SK-N-DZ (cell line): ENCODE data around the gene KRT8.
"Not testable (repeated sequence)": the region's sequence is repeated elsewhere in the genome, so short reads cannot be mapped to it uniquely, and the experiment has no call there.

Source experiments
- DNase-seq: peaks from one replicate; pipeline ENCODE4 v3.0.0-alpha.2; 2015; ENCODE audit warnings: low spot score

Gene KRT8

GRCh38 chr12:52901715-52902541, 2.9 kb downstream of the KRT8 start:
- DNase-seq: no peak

- DNase-seq: no peak
Observed at GRCh38 chr12:52900896-52901714, 3.8 kb downstream of the KRT8 start.

DNA sequence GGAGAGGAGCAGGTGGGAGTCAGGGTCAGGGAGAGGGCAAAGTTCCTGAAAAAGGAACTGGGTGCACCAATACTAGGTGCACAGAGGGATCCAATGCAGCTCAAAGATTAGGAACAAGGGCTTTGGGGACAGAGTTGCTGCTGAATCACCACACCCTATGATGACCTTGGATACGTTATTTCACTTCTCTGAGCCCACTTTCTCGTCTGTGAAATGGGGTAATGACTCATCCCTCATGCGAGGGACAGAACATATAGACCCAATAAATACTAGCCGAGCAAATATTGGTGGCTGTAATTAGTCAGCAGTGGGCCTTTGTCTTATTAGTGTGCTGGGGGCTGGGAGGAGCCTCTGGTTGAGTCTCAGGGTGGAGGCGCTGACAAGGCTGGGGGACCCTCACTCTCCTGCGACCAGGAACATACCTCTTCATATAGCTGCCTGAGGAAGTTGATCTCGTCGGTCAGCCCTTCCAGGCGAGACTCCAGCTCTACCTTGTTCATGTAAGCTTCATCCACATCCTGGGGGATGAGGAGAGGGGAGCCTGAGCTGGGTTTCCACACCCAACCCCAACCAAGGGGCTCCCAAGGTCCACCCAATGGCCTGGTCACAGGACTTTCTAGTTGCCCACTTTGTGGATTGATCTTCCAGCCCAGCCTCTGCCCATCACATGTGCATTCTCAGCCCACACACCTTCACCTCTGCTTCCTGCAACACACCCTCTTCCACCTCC, 4.5 kb downstream of the KRT8 start:
- DNase-seq: no peak

- DNase-seq: no peak
Observed at GRCh38 chr12:52899338-52900035, 5.4 kb downstream of the KRT8 start.

DNA sequence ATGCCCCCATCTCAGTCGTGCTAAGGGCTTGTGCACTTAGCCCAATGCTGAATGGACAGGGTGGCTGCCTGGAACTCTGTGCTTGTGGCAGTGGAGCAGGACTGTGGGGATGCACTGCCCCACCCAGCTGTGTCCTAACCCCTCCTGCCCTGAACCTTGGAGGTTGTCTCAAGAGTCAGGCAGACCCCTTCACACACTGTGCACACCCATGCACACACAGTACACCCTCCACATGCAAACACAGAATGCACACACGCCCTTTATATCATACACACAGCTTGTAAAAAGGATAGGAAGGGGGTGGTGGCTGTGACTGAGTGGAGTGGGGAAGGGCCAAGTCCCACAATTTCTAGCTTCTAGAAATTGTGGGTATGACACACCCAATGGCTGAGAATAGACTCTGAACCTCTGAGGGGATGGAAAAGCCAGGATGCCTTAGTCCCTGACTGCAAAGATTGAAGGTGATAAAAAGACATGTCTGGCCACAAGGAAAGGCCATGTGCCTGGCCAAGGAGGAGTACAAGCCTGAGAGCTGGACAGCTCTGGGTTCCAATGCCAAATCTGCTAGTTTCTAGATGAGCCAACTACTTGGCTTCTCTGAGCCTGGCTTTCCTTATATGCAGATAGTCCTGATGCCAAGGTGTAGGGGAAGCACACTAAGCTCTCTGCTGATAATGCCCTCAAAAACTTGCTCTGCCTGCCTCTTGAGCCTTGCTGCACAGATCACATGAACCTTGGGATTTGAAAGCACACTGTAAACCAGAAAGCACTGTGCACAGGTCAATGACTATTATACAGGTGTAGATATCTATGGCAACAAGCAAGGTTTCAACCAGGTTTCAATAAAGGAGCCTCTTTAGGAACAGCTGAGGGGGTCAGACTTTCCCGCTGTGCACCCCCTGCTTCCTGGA, 8.4 kb downstream of the KRT8 start:
- DNase-seq: no peak

DNA sequence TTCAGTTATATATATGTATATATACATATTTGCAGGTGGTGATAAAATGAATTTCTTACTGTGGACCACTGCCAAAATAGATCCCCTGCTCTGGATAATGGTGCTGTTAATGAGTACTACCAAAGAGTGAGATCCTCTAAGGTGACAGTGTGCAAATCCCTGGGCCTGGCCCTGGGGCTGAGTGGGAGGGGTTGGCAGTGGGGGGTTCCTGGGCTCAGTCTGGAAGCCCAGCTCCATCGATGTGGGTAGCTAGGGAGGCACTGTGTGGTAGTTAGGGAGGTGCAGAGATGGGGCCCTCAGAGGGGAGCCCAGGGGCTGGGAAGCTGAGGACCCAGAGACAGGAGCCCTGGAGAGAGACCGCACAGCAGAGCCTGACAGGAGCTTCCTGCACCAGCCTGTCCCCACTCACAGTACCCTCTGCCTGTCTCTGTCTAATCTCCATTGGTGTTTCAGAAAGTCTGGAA, 9.1 kb downstream of the KRT8 start:
- DNase-seq: no peak

DNA sequence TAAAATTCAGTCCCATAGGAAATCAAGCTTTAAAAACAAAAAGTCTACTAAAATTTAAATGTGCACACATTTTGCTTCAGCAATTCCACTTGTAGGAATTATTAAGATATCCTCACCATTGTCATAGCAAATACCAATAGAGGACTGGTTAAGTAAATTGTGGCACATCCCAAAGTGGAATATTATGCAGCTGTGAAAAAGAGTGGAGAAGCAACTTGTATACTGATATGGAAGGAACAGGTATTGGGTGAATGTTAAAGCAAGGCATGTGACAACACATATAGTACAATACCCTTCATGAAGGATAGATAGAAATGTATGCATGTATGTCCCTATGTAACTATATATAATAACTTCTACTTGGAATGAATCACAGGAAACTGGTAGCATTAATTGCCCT, 11.9 kb downstream of the KRT8 start:
- DNase-seq: no peak

DNA sequence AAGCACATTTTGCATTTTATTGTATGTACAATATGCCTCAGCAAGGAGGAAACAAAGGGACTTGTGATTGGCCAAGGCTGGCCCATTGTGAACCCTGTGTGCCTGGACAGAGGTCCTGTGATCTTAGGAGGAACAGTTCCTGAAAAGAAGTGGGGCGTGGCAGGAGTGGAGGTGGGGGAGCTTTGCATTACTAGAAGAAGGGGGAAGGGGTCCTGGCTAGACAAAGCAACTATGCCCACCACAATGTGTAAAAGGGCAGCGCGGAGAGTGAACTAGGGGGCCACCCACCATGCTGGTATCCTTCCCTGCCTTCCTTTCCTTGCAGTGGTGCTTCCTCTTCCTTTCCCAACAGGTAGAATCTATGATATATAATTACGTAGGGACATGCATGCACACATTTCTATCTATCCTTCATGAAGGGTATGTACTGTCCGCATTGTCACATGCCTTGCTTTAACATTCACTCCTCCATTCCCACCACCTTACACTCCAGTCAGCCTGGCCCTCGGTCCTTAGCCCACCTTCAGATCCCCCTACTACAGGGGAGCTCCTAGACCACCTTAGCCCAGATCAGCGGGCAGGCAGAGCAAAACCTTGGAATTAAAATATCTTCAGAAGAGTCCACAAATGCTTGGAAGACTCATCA, 12.5 kb downstream of the KRT8 start:
- no peak for DNase-seq

DNA sequence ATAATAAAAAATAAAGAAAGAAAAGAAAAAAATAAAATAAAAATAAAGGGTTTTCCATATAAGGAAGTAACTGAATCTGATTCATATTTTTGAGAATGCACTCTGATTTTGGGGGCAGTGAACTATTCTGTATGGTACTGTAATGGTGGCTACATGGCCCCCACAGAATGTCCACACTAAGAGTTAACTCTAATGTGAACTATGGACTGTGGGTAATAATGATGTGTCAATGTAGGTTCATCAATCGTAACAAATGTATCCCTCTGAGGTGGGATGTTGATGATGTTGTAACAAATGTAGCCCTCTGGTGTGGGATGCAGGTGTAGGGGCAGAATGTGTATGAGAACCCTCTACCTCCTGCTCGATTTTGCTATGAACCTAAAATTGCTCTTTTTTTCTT, 13.8 kb downstream of the KRT8 start:
- no peak for DNase-seq

- no peak for DNase-seq
Observed at GRCh38 chr12:52890417-52890816, 14.5 kb downstream of the KRT8 start.

GRCh38 chr12:52884526-52885293, 20.2 kb downstream of the KRT8 start:
- peak; percentile 47 for DNase-seq

- DNase-seq: not testable (repeated sequence)
Observed at GRCh38 chr12:52880499-52880898, 24.4 kb downstream of the KRT8 start.

DNA sequence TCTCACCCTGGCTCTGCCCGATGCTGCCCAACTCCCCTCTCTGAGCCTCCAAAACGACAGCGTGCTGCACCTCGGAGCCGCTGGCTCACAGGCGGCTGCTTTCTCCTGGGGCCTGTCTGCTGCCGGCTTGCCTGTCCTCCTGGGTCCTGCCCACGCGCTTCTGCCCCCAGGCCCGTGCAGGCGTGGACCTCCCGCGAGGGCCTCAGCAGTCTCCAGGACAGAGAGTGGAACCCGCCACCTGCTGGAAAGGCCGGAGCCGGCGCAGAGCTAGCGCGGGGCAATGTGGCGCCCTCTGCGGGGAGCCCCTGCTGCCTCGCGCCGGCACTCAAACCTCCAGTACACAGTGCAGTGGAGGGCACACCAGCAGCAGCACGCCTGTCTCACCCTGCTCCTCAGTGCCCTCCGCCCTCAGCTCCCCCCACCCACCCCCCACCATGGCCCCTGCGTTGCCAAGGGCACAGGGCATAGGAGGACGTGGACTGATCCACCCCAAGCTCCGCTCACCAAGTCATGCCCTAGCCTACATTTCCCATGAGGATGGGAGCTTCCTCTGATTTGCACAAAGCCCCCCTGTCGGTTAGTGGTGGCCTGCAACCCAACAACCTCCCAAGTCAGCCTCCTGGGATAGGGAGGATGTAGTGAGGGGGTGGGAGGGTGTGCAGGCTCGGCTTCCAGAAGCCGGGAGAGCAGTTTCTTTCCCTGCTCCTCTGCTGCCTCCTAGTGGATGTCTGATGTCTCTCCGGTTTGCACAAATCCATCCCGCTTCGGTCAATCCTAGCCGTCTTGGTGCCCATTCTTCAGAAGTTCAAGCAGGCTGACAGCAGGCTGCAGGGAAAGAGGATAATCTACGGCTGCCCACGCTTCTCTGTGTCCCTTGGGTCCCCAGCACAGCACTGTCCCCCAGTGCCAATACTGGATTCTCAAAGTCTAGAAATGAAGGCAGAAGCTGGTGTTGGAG, 25.2 kb downstream of the KRT8 start:
- DNase-seq: peak; percentile 73

DNA sequence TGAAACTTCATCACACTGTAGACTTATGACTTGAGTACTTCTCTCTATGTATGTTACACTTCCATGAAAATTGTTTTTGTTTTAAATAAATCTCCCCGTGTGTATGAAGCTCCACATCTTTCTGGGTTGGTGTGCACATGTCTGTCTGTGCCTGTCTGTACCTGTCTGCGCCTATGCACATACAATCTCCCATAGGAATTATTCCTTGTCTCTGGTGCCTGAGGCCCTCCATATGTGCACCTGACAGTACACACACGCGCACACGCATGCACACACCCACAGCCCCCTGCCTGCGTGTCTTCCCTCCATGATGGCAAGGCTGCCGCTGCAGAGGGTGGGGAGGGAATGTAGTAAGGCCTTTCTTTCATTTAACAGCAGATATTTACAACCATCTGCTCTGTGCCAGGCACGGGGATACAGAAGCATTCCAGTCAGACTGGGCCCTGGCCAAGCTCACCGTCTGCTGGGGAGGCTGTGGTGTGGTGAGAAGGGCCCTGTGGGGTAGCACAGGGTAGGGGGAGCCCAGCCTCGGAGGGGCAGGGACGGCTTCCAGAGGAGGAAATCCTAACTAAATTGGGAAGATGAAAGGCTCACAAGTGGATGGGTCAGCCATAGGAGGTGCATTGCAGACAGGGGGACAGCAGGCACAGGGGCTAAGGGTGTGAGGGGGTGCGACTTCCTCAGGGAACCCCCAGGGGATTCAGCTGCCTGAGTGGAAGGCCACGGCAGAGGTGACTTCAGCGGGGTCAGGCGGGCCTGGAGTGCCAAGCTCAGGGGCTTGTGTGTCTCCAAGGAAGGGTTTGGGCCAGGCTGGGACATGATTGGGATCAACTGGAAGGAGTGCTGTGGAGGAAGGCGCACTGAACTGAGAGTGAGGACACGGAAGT, 26.1 kb downstream of the KRT8 start:
- no peak for DNase-seq

- no peak for DNase-seq
Observed at GRCh38 chr12:52877242-52877641, 27.6 kb downstream of the KRT8 start.

- no peak for DNase-seq
Observed at GRCh38 chr12:52876372-52876771, 28.5 kb downstream of the KRT8 start.
